Spleen (tissue), 11 donors: ENCODE results near the gene MC1R. TPM values are rescaled to one million over a fixed set of nuclear protein-coding genes. Genes with fewer than 3 reads are reported as not detected.

Experiments
- DNase-seq: peaks from one replicate; pipeline ENCODE4 v3.0.0-alpha.2; 2020
- H3K27ac ChIP-seq, 8 donors: fragments of 200-600 bp; sonication (generic) in 7 of 8; 1 replicate in 4 of 8; 2 replicates in 4 of 8; pipeline versions ENCODE4 v1.5.0 to v1.8.0; 2016 to 2021; ENCODE audit warnings: inconsistent platforms in 4 of 8, mild to moderate bottlenecking in 4 of 8, moderate library complexity in 1 of 8
- H3K27me3 ChIP-seq, 7 donors: fragments of 200-600 bp; sonication (generic) in 6 of 7; replicated peaks in 1 of 7; 1 replicate in 4 of 7; 2 replicates in 3 of 7; pipeline versions ENCODE4 v1.5.0 to v1.8.0; 2016 to 2021; ENCODE audit warnings: inconsistent platforms in 3 of 7, mild to moderate bottlenecking in 1 of 7
- H3K36me3 ChIP-seq, 6 donors: fragments of 200-600 bp; sonication (generic) in 5 of 6; 1 replicate in 4 of 6; 2 replicates in 2 of 6; pipeline versions ENCODE4 v1.5.0 to v1.8.0; 2016 to 2021; ENCODE audit warnings: inconsistent platforms in 2 of 6
- H3K4me1 ChIP-seq, 6 donors: fragments of 200-600 bp; sonication (generic) in 5 of 6; 1 replicate in 3 of 6; 2 replicates in 3 of 6; pipeline versions ENCODE4 v1.5.0 to v1.8.0; 2016 to 2021; ENCODE audit warnings: inconsistent platforms in 3 of 6
- H3K4me3 ChIP-seq, 8 donors: fragments of 200-600 bp; sonication (generic) in 7 of 8; 1 replicate in 4 of 8; 2 replicates in 4 of 8; pipeline versions ENCODE4 v1.5.0 to v1.8.0; 2016 to 2021; ENCODE audit warnings: inconsistent platforms in 4 of 8, mild to moderate bottlenecking in 4 of 8, moderate library complexity in 2 of 8
- H3K9me3 ChIP-seq, 8 donors: fragments of 200-600 bp; sonication (generic) in 7 of 8; 1 replicate in 4 of 8; 2 replicates in 4 of 8; pipeline versions ENCODE4 v1.5.0 to v1.8.0; 2016 to 2021; ENCODE audit warnings: inconsistent platforms in 4 of 8
- POLR2A ChIP-seq, 3 donors: fragments of 450-650 bp; IDR thresholded peaks; one replicate each; pipeline ENCODE4 v1.5.1; 2017; ENCODE audit warnings: antibody characterized with exemption in 3 of 3, mild to moderate bottlenecking in 1 of 3
- POLR2AphosphoS5 ChIP-seq, 3 donors: sonication (generic); formaldehyde crosslinking; IDR thresholded peaks; one replicate each; pipeline ENCODE4 v1.5.1; 2017; ENCODE audit warnings: antibody characterized with exemption in 3 of 3
- WGBS, 5 donors: extraction: QIAGEN DNeasy Blood & Tissue Kit in 3 of 5; methylation state at CpG; one replicate each; pipeline versions ENCODE4 v1.1.5 to v1.1.7; 2013 to 2018; 5-methylcytosine and 5-hydroxymethylcytosine counted together
- intact Hi-C: fragments of 100-400 bp; cut with DNase I; formaldehyde crosslinking; loops from one replicate; pipeline ENCODE4 v1.15.0; 2023; ENCODE audit warnings: low total_unique reads
- polyA plus RNA-seq, 3 donors: library from polyadenylated mRNA; stranded (reverse); fragments of 200-250 nt; gene quantifications; one replicate each; pipeline ENCODE4 v1.2.1, GENCODE V29; 2013
- total RNA-seq, 7 donors: library from RNA; depleted of rRNA in 3 of 7; stranded (reverse); fragments of >200 nt in 3 of 7; fragmentation: NEBNext Ultra II Directional in 4 of 7; extraction: Animal tissue kit (Norgen Biotek cat#: 25700) in 4 of 7; gene quantifications; one replicate each; pipeline versions ENCODE4 v1.1.0 to v1.2.1, GENCODE V29; 2016 to 2021
- TF ChIP-seq, protein P1 (sequence below), 11 experiments: fragments of 200-600 bp in 7 of 11; fragments of 450-650 bp in 4 of 11; sonication (generic) in 4 of 11; IDR thresholded peaks in 8 of 11; conservative IDR thresholded peaks in 3 of 11; 1 replicate in 7 of 11; 2 replicates in 4 of 11; pipeline versions ENCODE4 v1.4.0 to v1.8.0; 2016 to 2021; ENCODE audit warnings: antibody characterized with exemption in 11 of 11, inconsistent platforms in 4 of 11, mild to moderate bottlenecking in 1 of 11
- donor health status: healthy with polysubstance abuse.
- donor health status: DM: no; HTN: no; CAD: no; lungs with moderate emphysema.
- donor health status: DM: no; HTN: no; CAD: no.
- donor health status: Bipolar disorder and iron deficiency.
- donor health status: healthy.
- donor health status: DM: no; HTN: no; CAD: no.
- donor health status: DM: yes; HTN: yes; CAD: no.

Gene MC1R
- total and polyA plus RNA-seq, 10 donors: 2.4 to 12.5 (median 4.5) TPM

DNA sequence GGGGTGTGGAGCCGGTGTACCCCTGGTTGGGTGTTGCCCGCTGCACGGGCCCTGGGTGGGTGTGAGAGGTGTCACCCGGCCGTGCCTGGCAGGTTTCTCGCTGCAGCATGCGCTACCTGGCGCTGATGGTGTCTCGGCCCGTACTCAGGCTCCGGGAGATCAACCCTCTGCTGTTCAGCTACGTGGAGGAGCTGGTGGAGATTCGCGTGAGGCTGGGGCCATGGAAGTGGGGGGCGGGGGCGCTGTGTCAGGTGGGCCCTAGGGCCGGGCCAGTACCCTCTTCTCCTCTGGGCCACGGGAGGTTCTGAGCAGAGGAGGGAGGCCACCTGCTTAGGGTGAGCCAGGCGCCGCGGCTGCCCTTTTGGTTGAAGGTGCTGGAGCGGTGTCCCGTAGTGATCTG, 43.3 kb downstream of the MC1R start:
- intact Hi-C loops: no loop called here
- no peak for DNase-seq
- Histone ChIP-seq H3K4me1 (peaks cover 6 to 23% (median 10%) of the 10 kb centered on the region in 6 donors), H3K27me3 (no peaks in the 10 kb centered on the region), H3K27ac (no peak overlapping the region), H3K9me3 (no peaks in the 10 kb centered on the region), H3K36me3 (peaks cover 0 to 100% (median 34%) of the 10 kb centered on the region in 6 donors), H3K4me3 (no peak overlapping the region)
- WGBS, 5 donors: 95 to 97% (median 96%) methylated on average over 18 to 23 of the region's 23 CpGs
- TF ChIP-seq, protein P1, sequence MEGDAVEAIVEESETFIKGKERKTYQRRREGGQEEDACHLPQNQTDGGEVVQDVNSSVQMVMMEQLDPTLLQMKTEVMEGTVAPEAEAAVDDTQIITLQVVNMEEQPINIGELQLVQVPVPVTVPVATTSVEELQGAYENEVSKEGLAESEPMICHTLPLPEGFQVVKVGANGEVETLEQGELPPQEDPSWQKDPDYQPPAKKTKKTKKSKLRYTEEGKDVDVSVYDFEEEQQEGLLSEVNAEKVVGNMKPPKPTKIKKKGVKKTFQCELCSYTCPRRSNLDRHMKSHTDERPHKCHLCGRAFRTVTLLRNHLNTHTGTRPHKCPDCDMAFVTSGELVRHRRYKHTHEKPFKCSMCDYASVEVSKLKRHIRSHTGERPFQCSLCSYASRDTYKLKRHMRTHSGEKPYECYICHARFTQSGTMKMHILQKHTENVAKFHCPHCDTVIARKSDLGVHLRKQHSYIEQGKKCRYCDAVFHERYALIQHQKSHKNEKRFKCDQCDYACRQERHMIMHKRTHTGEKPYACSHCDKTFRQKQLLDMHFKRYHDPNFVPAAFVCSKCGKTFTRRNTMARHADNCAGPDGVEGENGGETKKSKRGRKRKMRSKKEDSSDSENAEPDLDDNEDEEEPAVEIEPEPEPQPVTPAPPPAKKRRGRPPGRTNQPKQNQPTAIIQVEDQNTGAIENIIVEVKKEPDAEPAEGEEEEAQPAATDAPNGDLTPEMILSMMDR (IDR thresholded peaks at IDR 0.05 in 8 of 11, conservative IDR thresholded peaks at IDR 0.05 in 3 of 11): no peak
- TF ChIP-seq POLR2A (IDR thresholded peaks at IDR 0.05) (no peak), POLR2AphosphoS5 (IDR thresholded peaks at IDR 0.05) (no peak)

DNA sequence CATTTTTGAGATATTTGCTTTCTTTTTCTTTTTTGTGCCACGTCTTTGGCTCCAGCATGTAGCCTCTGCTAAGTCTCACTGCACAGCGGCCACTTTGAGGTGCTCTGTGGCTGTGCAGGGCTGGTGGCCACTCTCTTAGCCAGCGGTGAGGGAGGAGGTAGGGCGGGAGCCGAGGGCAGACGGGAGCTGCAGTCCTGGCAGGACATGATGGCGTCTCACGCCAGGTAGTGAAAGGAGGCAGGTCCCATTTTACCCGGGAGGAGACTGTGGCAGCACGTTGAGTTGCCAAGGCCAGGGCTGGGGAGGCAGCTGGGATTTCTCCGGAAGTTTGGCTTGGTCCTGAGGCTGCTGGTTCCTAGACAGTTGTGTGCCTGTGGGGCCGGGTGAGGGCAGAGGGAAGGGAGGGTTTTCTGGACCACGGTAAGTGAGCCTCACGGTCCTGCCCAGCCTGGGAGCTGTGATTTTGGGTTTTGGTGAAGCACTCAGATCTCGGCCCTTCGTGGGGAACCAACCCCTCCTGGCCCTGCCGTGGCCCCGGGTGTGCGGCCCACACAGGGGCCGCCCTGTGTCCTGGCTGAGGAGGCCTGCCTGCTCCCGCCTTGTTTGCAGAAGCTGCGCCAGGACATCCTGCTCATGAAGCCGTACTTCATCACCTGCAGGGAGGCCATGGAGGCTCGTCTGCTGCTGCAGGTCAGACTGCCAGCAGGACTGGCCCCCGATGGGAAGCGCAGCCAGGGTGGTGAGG, 44.3 kb downstream of the MC1R start:
- peaks cover 0 to 97% (median 34%) of the 10 kb centered on the region in 6 donors for H3K36me3 ChIP-seq
- no peaks in the 10 kb centered on the region for H3K9me3 ChIP-seq
- H3K27ac ChIP-seq: no peak overlapping the region
- no peak for DNase-seq
- 84 to 91% (median 89%) methylated on average over 16 to 26 of the region's 26 CpGs for WGBS, 5 donors
- H3K4me3 ChIP-seq: no peak overlapping the region
- no peaks in the 10 kb centered on the region for H3K27me3 ChIP-seq
- TF ChIP-seq, protein P1 (IDR thresholded peaks at IDR 0.05 in 8 of 11, conservative IDR thresholded peaks at IDR 0.05 in 3 of 11): no peak
- TF ChIP-seq POLR2A (IDR thresholded peaks at IDR 0.05) (no peak), POLR2AphosphoS5 (IDR thresholded peaks at IDR 0.05) (no peak)
- H3K4me1 ChIP-seq: peaks cover 0 to 23% (median 1%) of the 10 kb centered on the region in 6 donors
- intact Hi-C loops: no loop called here

DNA sequence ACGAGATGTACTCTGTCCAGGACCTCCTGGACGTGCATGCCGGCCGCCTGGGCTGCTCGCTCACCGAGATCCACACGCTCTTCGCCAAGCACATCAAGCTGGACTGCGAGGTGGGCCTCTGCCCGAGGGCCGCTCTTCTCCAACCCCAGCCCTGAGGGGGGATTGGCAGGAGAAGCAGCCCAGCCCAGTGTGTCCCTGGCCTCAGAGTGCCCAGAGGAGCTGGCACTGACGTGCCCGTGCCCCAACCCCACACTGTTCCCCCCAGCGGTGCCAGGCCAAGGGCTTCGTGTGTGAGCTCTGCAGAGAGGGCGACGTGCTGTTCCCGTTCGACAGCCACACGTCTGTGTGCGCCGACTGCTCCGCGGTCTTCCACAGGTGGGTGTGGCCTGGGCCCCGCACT, 45.5 kb downstream of the MC1R start:
- 80 to 94% (median 93%) methylated on average over 1 to 25 of the region's 25 CpGs for WGBS, 5 donors
- DNase-seq: no peak

More for the DNA sequence above, 45.5 kb downstream of the MC1R start:
- Histone ChIP-seq H3K27ac (no peak overlapping the region), H3K4me3 (no peak overlapping the region), H3K9me3 (no peaks in the 10 kb centered on the region), H3K27me3 (no peaks in the 10 kb centered on the region), H3K36me3 (peaks cover 0 to 89% (median 26%) of the 10 kb centered on the region in 6 donors), H3K4me1 (peaks cover 0 to 13% (median 0%) of the 10 kb centered on the region in 6 donors)
- no peak for TF ChIP-seq POLR2AphosphoS5 (IDR thresholded peaks at IDR 0.05)
- TF ChIP-seq, protein P1 (IDR thresholded peaks at IDR 0.05 in 8 of 11, conservative IDR thresholded peaks at IDR 0.05 in 3 of 11): no peak
- no peak for TF ChIP-seq POLR2A (IDR thresholded peaks at IDR 0.05)
- intact Hi-C loops: no loop called here
